GM20000 (cell line): ENCODE data around the gene MRPL17.

Experiments used
- DNase-seq: peaks from one replicate; pipeline ENCODE4 v3.0.0; 2012; ENCODE audit warnings: low spot score
- TF ChIP-seq, protein P1 (sequence below): IDR thresholded peaks from 2 replicates; pipeline ENCODE4 v1.5.1; 2012; ENCODE audit warnings: mild to moderate bottlenecking, control low read depth; ENCODE audit errors: extremely low read depth, missing control alignments

The MRPL17 gene

DNA sequence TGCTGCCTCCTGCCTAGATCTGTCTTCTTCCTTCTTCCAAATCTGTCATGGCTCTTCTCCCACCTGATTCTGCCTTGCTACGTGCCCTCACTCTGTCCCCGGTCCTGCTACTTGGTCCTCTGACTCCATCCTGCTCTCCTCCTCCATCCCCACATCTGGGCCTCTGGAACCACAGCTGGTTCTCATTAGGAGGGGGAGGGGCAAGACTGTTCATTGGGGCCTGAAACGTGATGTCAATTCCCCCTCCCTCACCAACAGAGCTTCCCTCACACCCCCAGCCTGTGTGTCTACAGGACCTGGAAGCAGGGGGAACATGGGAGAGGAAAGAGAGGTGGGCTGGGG, 36.6 kb downstream of the MRPL17 start:
- no peak for DNase-seq
- TF ChIP-seq, protein P1, sequence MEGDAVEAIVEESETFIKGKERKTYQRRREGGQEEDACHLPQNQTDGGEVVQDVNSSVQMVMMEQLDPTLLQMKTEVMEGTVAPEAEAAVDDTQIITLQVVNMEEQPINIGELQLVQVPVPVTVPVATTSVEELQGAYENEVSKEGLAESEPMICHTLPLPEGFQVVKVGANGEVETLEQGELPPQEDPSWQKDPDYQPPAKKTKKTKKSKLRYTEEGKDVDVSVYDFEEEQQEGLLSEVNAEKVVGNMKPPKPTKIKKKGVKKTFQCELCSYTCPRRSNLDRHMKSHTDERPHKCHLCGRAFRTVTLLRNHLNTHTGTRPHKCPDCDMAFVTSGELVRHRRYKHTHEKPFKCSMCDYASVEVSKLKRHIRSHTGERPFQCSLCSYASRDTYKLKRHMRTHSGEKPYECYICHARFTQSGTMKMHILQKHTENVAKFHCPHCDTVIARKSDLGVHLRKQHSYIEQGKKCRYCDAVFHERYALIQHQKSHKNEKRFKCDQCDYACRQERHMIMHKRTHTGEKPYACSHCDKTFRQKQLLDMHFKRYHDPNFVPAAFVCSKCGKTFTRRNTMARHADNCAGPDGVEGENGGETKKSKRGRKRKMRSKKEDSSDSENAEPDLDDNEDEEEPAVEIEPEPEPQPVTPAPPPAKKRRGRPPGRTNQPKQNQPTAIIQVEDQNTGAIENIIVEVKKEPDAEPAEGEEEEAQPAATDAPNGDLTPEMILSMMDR = no peak

DNA sequence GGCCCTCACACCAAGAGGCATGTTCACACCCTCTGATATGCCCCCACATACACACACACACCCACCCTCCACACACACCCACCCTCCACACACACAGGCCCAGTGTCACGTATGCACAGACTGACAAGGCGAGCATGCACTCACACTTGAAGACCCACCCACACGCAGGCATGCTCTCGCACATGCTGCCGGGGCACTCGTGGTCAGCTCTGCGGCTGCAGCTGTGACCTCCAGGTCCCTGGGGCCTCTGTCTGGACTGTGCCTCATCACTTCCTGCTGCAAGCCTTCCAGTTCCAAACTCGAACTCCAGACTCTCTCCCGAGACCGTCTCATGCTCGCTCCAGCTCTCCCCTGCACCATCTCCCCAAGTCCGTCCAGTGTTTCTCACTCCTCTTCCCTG, 37.1 kb downstream of the MRPL17 start:
- no peak for DNase-seq

DNA sequence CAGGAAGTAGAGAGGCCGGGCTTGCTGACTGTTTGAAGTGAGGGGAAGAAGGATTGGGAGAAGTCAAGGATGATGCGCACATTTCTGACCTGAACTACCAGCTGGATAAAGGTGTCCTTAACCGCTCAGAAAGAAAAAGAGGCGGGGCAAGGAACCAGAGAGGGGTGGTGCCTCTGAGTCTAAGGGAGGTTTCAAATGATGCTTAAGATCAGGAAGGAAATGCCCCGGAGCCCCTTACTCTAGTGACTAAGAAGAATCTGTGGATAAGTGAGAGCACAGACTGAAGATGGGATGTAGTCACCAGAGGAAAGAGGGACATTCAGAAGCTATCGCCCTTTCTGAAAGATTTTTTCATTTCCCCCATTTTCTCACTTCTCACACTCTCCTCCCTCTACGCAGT, 40.2 kb downstream of the MRPL17 start:
- no peak for DNase-seq
- TF ChIP-seq, protein P1 = no peak

More for the DNA sequence above, 37.1 kb downstream of the MRPL17 start:
- TF ChIP-seq, protein P1 = no peak

DNA sequence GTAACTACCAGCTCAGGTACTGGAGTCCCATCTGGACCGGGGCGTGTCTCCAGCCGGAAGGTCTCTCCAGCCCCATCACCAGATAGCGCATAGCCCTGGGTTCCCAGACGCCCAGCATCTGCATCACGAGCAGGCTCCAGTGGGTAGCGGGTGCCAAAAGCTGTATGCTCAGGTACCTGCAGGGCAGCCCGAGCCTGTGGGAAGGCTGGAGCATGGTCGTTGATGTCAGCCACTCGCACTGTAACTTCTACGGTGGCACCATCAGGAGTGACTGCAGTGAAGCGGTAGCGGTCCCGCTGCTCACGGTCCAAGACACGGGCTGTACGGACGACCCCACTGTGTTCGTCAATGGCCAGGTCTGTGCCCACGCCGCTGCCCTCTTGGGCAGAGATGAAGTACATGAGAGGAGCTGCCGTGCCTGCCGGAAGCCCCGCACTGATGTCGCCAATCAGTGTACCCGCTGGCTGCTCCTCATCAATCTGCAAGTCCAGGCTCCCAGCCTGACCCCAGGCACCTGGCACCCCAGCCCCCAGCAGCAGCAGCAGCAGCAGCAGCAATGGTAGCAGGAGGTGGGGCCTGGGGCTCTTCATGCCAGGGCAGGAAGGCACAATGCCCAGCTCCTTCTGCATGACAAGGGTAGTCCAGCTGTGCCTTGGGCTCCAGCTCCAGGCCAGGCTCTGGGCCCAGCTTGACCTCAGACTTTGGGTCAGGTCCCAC, 42.0 kb downstream of the MRPL17 start:
- DNase-seq = no peak

DNA sequence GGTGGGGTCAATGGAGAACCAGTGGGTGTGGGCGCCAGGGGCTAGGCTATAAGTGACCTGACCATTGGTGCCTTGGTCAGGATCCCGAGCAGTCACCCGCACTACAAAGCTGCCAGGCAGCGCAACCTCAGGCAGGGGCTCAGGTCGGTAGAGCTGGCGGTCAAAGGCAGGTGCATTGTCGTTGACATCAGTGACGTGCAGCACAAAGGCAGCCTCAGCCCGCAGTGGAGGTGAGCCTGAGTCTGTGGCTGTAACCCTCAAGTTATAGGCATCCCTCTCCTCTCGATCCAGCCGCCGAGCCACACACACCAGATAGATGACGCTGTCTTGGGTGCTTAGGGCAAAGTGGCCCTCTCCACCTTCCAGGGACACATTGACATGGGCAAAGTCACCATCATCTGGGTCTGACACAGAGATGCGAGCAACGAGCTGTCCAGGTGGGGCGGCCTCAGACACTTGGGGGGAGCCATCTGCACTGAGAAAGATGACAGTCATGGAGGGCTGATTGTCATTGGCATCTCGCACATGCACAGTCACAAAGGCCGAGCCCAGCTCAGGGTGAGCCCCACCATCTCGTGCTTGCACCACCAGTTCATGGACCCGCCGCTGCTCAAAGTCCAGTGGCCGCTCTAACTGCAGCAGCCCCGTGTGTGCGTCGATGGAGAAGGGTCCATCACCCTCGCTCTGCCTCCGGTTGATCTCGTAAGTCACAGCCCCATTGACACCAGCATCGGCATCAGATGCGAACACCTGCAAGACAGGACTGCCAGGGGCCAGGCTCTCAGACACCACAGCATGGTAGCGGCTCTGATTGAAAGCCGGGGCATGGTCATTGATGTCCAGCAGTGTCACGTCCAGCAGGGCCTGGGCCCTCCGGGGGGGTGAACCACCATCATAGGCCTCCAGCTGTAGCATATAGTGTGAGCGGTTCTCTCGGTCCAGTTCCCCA, 42.8 kb downstream of the MRPL17 start:
- TF ChIP-seq, protein P1 = no peak
- DNase-seq = no peak

More for the DNA sequence above, 42.0 kb downstream of the MRPL17 start:
- TF ChIP-seq, protein P1 = no peak

DNA sequence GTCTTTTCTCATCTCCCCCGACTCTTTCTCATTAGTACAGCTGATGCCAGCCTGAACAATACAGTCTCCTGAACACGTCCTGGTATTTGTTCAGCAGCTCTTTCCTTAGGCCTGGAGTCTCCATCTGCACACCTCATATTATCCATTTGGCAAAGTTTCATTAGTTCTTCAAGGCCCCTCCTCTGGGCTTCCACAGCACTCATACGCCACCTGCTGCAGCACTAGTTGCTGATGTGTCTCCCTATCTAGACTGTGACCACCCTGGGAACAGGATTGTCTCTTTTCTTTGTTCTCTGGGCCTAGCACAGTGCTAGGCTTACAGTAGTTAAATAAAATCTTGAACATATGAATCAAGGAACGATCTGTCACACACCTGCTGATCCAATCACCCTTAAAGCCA, 44.7 kb downstream of the MRPL17 start:
- DNase-seq = no peak
- TF ChIP-seq, protein P1 = no peak

DNA sequence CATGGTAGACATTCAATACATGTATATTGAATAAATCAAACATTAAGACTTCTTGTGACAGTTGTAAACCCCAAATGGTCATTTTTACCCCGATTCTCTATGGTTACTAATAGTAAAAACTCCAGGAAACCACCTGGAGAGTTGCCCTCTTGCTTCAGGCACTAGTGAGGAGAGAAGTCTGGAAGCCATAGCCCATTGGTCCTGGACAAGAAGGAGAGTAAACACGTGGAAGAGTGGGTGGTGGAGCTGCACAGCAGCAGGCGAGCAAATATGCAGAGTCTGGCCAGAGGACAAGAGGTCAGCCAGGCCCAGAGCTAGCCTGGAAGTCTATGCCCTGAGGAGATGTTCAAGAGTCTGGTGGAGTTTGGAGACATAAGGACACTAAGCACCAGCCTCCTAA, 45.3 kb downstream of the MRPL17 start:
- TF ChIP-seq, protein P1 = no peak
- no peak for DNase-seq
